Measurements from ENCODE around the gene HDAC11. TPM values are rescaled to one million over a fixed set of nuclear protein-coding genes. Genes with fewer than 3 reads are reported as not detected.
A peak's percentile ranks its signal among the peaks of the same experiment; 100 is the strongest.

The HDAC11 gene
- total RNA-seq, 4 donors from 2014 or later: 13.0 to 40.4 (median 15.8) TPM

GRCh38 chr3:13539671-13540070, 59.6 kb downstream of the HDAC11 start:
- no peak for ATAC-seq
- in situ Hi-C loops (cut with MboI; ENCODE audit: low sequenced_read_pairs in 4 of 4): no loop called here
- Histone ChIP-seq H3K4me1 (peaks cover 0 to 3% of the 10 kb centered on the region in 2 donors), H3K4me3 (no peak overlapping the region), H3K9me3 (no peaks in the 10 kb centered on the region), H3K27me3 (no peaks in the 10 kb centered on the region), H3K36me3 (no peaks in the 10 kb centered on the region), H3K27ac (peak overlapping the region; percentile 35 to 52 (median 41))
- no peak for TF ChIP-seq CTCF (IDR thresholded peaks at IDR 0.05 in 4 of 5, conservative IDR thresholded peaks at IDR 0.05 in 1 of 5)
- TF ChIP-seq POLR2A (IDR thresholded peaks at IDR 0.05): no peak
- no peak for DNase-seq
- intact Hi-C loops (cut with DNase I; ENCODE audit: low total_unique reads): no loop called here

- no peak overlapping the region for H3K4me3 ChIP-seq
- TF ChIP-seq POLR2A (IDR thresholded peaks at IDR 0.05): no peak
- TF ChIP-seq CTCF (IDR thresholded peaks at IDR 0.05 in 4 of 5, conservative IDR thresholded peaks at IDR 0.05 in 1 of 5): no peak
- DNase-seq (peak in 1 of 2 donors; percentile 56), ATAC-seq (peak; percentile 20 to 26)
- H3K27ac ChIP-seq: peak overlapping the region; percentile 35 to 52 (median 41)
- in situ Hi-C loops (cut with MboI; ENCODE audit: low sequenced_read_pairs in 4 of 4): no loop called here
- H3K9me3 ChIP-seq: no peaks in the 10 kb centered on the region
- no peaks in the 10 kb centered on the region for H3K27me3 ChIP-seq
- H3K36me3 ChIP-seq: no peaks in the 10 kb centered on the region
- H3K4me1 ChIP-seq: peaks cover 0 to 3% of the 10 kb centered on the region in 2 donors
- intact Hi-C loops (cut with DNase I; ENCODE audit: low total_unique reads): no loop called here
Measured at GRCh38 chr3:13540297-13540995, 60.3 kb downstream of the HDAC11 start.

GRCh38 chr3:13541691-13542090, 61.6 kb downstream of the HDAC11 start:
- Histone ChIP-seq H3K9me3 (no peaks in the 10 kb centered on the region), H3K4me3 (no peak overlapping the region), H3K27me3 (no peaks in the 10 kb centered on the region), H3K4me1 (peaks cover 0 to 2% of the 10 kb centered on the region in 2 donors), H3K36me3 (no peaks in the 10 kb centered on the region), H3K27ac (no peak overlapping the region)
- ATAC-seq (no peak), DNase-seq (no peak)
- in situ Hi-C loops (cut with MboI; ENCODE audit: low sequenced_read_pairs in 4 of 4) (no loop called here), intact Hi-C loops (cut with DNase I; ENCODE audit: low total_unique reads) (no loop called here)
- TF ChIP-seq POLR2A (IDR thresholded peaks at IDR 0.05): no peak
- no peak for TF ChIP-seq CTCF (IDR thresholded peaks at IDR 0.05 in 4 of 5, conservative IDR thresholded peaks at IDR 0.05 in 1 of 5)

GRCh38 chr3:13542142-13542541, 62.0 kb downstream of the HDAC11 start:
- in situ Hi-C loops (cut with MboI; ENCODE audit: low sequenced_read_pairs in 4 of 4) (no loop called here), intact Hi-C loops (cut with DNase I; ENCODE audit: low total_unique reads) (no loop called here)
- Histone ChIP-seq H3K36me3 (no peaks in the 10 kb centered on the region), H3K4me1 (no peaks in the 10 kb centered on the region), H3K27me3 (no peaks in the 10 kb centered on the region), H3K4me3 (no peak overlapping the region), H3K27ac (no peak overlapping the region), H3K9me3 (no peaks in the 10 kb centered on the region)
- ATAC-seq (no peak), DNase-seq (no peak)
- TF ChIP-seq POLR2A (IDR thresholded peaks at IDR 0.05): no peak
- TF ChIP-seq CTCF (IDR thresholded peaks at IDR 0.05 in 4 of 5, conservative IDR thresholded peaks at IDR 0.05 in 1 of 5): no peak

All from gastrocnemius medialis (tissue), 4 donors.